GM13976 (cell line): ENCODE measurements around the gene ZSCAN5A.
"Not testable (repeated sequence)": the region's sequence is repeated elsewhere in the genome, so short reads cannot be mapped to it uniquely, and the experiment has no call there.

Experiments
- DNase-seq: peaks from one replicate; pipeline ENCODE4 v3.0.0; 2012; ENCODE audit warnings: low spot score
- in situ Hi-C: fragments of 300-500 bp; cut with MboI; formaldehyde crosslinking; loops from one replicate; pipeline ENCODE4 v1.12.0; 2022; ENCODE audit warnings: low sequenced_read_pairs, mixed read lengths, inconsistent platforms; ENCODE audit not compliant: unreplicated experiment
- TF ChIP-seq, protein P1 (sequence below): IDR thresholded peaks from 2 replicates; pipeline ENCODE4 v1.5.1; 2012; ENCODE audit warnings: borderline replicate concordance, mild to moderate bottlenecking; ENCODE audit not compliant: insufficient read depth; ENCODE audit errors: extremely low read depth, missing control alignments, control extremely low read depth

ZSCAN5A gene

DNA sequence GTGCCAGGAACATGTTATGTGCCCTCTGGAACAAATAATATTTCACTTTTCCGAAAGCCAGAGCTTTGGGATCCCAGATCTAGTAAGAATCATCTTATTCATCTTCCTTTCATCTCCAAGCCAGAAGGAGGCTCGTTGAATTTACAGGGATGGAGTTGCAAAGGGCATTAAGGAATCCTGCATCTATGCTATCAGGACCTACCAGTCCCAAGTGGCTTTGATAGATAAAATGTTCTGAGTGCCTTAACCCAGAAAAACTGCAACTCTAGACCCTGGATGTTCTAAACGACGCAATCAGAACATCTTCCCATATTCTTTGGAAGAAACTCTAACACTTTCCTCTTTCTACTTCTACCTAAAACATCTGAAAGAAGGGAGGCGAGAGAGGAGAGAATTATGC, 51.3 kb downstream of the ZSCAN5A start:
- DNase-seq, result no peak
- in situ Hi-C loops, result no loop called here
- TF ChIP-seq, protein P1, sequence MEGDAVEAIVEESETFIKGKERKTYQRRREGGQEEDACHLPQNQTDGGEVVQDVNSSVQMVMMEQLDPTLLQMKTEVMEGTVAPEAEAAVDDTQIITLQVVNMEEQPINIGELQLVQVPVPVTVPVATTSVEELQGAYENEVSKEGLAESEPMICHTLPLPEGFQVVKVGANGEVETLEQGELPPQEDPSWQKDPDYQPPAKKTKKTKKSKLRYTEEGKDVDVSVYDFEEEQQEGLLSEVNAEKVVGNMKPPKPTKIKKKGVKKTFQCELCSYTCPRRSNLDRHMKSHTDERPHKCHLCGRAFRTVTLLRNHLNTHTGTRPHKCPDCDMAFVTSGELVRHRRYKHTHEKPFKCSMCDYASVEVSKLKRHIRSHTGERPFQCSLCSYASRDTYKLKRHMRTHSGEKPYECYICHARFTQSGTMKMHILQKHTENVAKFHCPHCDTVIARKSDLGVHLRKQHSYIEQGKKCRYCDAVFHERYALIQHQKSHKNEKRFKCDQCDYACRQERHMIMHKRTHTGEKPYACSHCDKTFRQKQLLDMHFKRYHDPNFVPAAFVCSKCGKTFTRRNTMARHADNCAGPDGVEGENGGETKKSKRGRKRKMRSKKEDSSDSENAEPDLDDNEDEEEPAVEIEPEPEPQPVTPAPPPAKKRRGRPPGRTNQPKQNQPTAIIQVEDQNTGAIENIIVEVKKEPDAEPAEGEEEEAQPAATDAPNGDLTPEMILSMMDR, result no peak

DNA sequence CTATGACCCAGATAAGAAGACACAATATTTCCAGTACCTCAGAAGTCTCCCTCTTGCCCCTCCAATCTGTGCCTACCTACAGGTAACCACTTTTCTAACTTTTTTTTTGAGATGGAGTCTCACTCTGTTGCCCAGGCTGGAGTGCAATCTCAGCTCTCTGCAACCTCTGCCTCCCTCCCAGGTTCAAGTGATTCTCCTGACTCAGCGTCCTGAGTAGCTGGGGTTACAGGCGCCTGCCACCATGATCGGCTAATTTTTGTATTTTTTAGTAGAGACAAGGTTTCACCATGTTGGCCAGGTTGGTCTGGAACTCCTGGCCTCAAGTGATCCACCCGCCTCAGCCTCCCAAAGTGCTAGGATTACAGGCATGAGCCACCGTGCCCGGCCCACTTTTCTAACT, 52.7 kb downstream of the ZSCAN5A start:
- DNase-seq, in situ Hi-C loops: not testable (repeated sequence)

DNA sequence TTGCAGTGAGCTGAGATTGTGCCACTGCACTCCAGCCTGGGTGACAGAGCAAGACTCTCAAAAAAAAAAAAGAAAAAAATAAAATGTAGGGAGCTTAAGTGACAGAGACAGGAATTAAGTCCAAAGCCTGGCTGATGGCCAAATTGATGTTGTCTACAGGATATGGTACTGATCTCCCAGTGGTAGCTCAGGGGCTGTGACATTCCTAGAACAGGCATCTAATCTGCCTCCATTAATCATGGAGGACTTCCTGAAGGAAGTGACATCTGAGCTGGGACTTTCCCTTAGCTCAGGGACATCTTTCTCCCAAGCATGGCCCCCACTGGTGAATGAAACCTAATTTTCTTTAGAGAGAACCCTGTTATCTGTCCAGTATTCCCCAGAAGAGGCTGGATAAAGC, 53.5 kb downstream of the ZSCAN5A start:
- in situ Hi-C loops, result no loop called here
- DNase-seq, result no peak

DNA sequence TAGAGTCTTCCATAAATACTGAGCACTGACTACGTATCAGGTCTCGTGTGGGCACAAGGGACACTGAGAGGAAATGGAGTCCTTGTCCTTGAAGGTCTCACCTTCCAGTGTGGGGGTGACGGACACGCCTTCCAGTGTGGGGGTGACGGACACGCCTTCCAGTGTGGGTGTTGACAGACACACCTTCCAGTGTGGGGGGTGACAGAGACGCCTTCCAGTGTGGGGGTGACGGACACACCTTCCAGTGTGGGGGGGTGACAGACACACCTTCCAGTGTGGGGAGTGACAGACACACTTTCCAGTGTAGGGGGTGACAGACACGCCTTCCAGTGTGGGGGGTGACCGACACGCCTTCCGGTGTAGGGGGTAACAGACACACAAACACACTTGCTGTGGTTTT, 56.4 kb downstream of the ZSCAN5A start:
- in situ Hi-C loops, result no loop called here
- DNase-seq, result no peak
- TF ChIP-seq, protein P1, result no peak

More for the DNA sequence above, 53.5 kb downstream of the ZSCAN5A start:
- TF ChIP-seq, protein P1, result no peak

DNA sequence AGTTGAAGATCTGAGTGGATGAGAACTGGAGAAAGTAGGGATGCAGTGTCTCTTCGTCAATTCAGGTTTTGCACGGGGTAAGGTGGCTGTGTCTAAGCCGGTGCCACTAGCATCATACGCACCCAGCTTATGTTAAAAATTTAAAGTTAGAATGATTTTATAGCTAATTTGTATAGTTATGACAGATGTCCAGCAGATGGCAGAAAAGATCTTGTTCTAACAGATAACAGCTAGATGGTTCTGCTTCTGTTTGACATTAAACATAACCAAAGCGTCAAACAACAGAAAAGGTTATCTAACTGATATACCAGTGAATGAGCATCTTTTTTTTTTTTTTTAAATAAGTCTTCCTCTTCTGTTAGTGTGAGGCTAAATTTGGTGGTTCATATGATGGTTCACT, 60.9 kb downstream of the ZSCAN5A start:
- in situ Hi-C loops, result no loop called here
- DNase-seq, result peak; percentile 63
- TF ChIP-seq, protein P1, result no peak

DNA sequence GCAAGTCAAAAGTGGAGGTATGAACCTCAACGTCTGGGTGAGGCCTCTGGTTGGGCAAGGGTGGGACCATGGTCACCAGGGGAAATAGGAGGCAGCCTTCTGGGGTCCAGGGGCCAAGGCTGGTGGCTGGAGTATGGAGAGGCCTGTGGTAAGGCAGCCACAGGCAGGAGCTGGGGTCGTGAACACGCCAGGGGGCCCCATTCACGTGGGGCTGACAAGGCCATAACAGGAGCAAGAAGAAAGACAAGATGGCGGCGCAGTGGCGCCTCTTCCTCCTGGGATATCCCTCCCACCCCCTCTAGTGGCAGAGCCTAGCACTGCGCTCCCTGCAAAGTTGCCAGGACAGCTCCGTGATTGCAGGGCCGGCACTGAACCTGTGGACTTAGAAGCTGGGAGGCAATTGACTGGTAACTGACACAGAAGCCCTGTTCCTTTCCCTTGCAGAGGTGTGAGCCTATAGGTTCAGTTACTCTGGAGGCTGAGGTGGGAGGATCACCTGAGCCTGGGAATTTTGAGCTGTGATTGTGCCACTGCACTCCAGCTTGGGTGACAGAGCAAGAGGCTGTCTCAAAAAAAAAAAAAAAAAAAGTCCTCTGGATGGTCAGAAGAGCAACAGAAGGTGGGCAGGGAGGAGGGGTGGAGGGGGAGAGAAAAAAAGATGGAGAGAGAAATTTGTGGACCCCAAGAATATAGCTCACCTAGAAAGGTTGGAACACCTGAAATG, 61.8 kb downstream of the ZSCAN5A start:
- in situ Hi-C loops, result no loop called here

DNA sequence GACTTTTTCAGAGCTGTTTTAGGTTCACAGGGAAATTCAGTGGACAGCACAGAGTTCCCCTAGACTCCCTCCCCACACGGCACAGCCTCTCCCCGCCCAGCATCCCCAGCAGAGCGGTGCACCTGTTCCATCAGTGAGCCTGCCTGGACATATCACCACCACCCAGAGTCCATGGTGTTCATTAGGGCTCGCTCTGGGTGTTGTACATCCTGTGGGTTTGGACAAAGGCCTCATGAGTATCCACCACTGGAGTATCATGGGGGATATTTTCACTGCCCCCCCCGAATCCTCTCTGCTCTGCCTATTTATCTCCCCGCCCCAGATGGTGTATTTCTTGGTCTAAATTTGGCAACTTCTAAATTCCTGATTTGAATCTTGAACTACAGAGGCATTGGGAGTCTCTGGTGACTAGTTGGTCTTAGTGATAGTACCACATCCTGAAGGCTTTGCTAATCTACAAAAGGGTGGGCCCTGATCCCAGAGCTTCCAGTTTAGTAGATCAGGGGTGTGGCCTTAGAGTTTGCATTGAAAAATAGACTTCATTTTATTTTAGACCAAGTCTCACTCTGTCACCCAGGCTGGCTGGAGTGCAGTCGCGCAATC, 65.8 kb downstream of the ZSCAN5A start:
- in situ Hi-C loops, result not testable (repeated sequence)

More for the DNA sequence above, 61.8 kb downstream of the ZSCAN5A start:
- TF ChIP-seq, protein P1, result peak; percentile 80
- peak; percentile 80 for DNase-seq

DNA sequence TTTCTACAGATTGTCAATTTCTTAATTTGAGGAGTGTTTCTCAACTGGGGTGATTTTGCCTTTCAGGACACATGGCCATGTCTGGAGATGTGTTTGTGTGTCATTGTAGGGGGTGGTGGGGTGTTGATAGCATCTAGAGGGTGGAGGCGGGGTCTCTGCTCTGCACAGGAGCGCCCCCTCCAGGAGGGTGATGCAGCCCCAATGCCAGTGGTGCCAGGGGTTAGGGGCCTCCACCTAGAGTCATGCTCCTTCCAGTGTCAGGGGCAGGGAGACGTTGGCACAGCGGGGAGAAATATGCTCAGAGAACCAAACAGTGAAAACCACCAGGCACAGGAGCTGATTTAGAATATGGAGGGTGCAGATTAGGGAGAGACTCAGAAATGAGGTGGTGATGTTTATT, 68.9 kb downstream of the ZSCAN5A start:
- in situ Hi-C loops, DNase-seq: not testable (repeated sequence)

More for the DNA sequence above, 65.8 kb downstream of the ZSCAN5A start:
- not testable (repeated sequence) for DNase-seq
